HepG2 (cell line): ENCODE data around the gene BCAS3. TPM values are rescaled to one million over a fixed set of nuclear protein-coding genes. Genes with fewer than 3 reads are reported as not detected.
A peak's percentile ranks its signal among the peaks of the same experiment; 100 is the strongest.

ENCODE experiments used
- ASH2L ChIP-seq: fragments of 300-600, 200-600 bp; sonication (generic); IDR thresholded peaks from 2 replicates; pipeline ENCODE4 v1.7.0; 2017; ENCODE audit warnings: low read depth, mild to moderate bottlenecking, moderate library complexity, mixed read lengths, low read length; ENCODE audit not compliant: insufficient read length
- HHEX ChIP-seq: IDR thresholded peaks from 2 replicates; pipeline ENCODE4 v1.6.1; 2016; ENCODE audit warnings: control low read depth
- MED8 ChIP-seq: sonication (generic); formaldehyde crosslinking; IDR thresholded peaks from 2 replicates; pipeline ENCODE4 v1.8.1; 2023; ENCODE audit warnings: mild to moderate bottlenecking, missing genetic modification reagents; ENCODE audit not compliant: insufficient replicate concordance
- NONO ChIP-seq, 2 experiments: fragments of 450-650 bp in 1 of 2; sonication (generic) in 1 of 2; formaldehyde crosslinking in 1 of 2; IDR thresholded peaks in 1 of 2; conservative IDR thresholded peaks in 1 of 2; 2 replicates each; pipeline versions ENCODE4 v1.6.1 to v1.8.0; 2017 to 2022; ENCODE audit warnings: mild to moderate bottlenecking in 1 of 2, missing genetic modification reagents in 1 of 2, moderate library complexity in 1 of 2
- NR2C2 ChIP-seq: sonication (generic); formaldehyde crosslinking; IDR thresholded peaks from 2 replicates; pipeline ENCODE4 v1.4.0; 2020; ENCODE audit warnings: missing genetic modification reagents, mild to moderate bottlenecking, moderate library complexity, borderline replicate concordance
- PHF8 ChIP-seq: sonication (generic); formaldehyde crosslinking; IDR thresholded peaks from 2 replicates; pipeline ENCODE4 v1.5.0; 2020; ENCODE audit warnings: missing genetic modification reagents
- TAF15 ChIP-seq: fragments of 200-400 bp; formaldehyde crosslinking; IDR thresholded peaks from one replicate; pipeline ENCODE4 v1.6.1; 2018; ENCODE audit warnings: mild to moderate bottlenecking, low read depth, low read length; ENCODE audit not compliant: poor library complexity, severe bottlenecking
- ZMYM3 ChIP-seq: sonication (generic); formaldehyde crosslinking; IDR thresholded peaks from 2 replicates; pipeline ENCODE4 v1.5.1; 2020; ENCODE audit warnings: mild to moderate bottlenecking, missing genetic modification reagents
- ZNF577 ChIP-seq: sonication (generic); formaldehyde crosslinking; IDR thresholded peaks from 2 replicates; pipeline ENCODE4 v1.4.0; 2020; ENCODE audit warnings: mild to moderate bottlenecking, low read depth, missing genetic modification reagents, borderline replicate concordance
- ZNF788 ChIP-seq: sonication (generic); formaldehyde crosslinking; IDR thresholded peaks from 2 replicates; pipeline ENCODE4 v1.5.0; 2020; ENCODE audit warnings: mild to moderate bottlenecking, missing genetic modification reagents, borderline replicate concordance
- polyA plus RNA-seq, 8 experiments: library from polyadenylated mRNA; depleted of rRNA in 3 of 8; stranded (reverse) in 7 of 8; unstranded in 1 of 8; fragments of >200 nt; fragmentation: Illumina TruSeq in 4 of 8; extraction: Trizol in 4 of 8; gene quantifications; 2 replicates each; pipeline versions ENCODE4 v1.2.1 to v1.2.3, GENCODE V29; 2011 to 2016; ENCODE audit warnings: low read depth in 4 of 8, missing spikeins in 1 of 8, mixed read lengths in 1 of 8; ENCODE audit not compliant: insufficient read depth in 1 of 8
- total RNA-seq, 5 experiments: library from RNA; depleted of rRNA; stranded (reverse); fragments of >200 nt; fragmentation: Illumina TruSeq; extraction: Trizol; gene quantifications; 2 replicates each; pipeline ENCODE4 v1.2.3, GENCODE V29; 2016; ENCODE audit warnings: low read depth in 1 of 5
- TF ChIP-seq, protein P1 (sequence below): sonication (generic); formaldehyde crosslinking; IDR thresholded peaks from 2 replicates; pipeline ENCODE4 v1.5.1; 2020; ENCODE audit warnings: mild to moderate bottlenecking, missing genetic modification reagents, borderline replicate concordance
- TF ChIP-seq, protein P2 (sequence below): IDR thresholded peaks from 2 replicates; pipeline ENCODE4 v1.6.1; 2016; ENCODE audit warnings: low read depth
- TF ChIP-seq, protein P3 (sequence below): sonication (generic); formaldehyde crosslinking; IDR thresholded peaks from 2 replicates; pipeline ENCODE4 v1.4.0; 2020; ENCODE audit warnings: mild to moderate bottlenecking, missing genetic modification reagents
- TF ChIP-seq, protein P4 (sequence below): sonication (generic); formaldehyde crosslinking; IDR thresholded peaks from 2 replicates; pipeline ENCODE4 v1.4.0; 2020; ENCODE audit warnings: missing genetic modification reagents; ENCODE audit errors: not compliant biosample characterization

BCAS3 gene
- total and polyA plus RNA-seq, 2 of the 13 experiments (the other 11 are each of a cell fraction or from before 2014, with no cell fraction given) = 10.7 to 11.2 TPM

DNA sequence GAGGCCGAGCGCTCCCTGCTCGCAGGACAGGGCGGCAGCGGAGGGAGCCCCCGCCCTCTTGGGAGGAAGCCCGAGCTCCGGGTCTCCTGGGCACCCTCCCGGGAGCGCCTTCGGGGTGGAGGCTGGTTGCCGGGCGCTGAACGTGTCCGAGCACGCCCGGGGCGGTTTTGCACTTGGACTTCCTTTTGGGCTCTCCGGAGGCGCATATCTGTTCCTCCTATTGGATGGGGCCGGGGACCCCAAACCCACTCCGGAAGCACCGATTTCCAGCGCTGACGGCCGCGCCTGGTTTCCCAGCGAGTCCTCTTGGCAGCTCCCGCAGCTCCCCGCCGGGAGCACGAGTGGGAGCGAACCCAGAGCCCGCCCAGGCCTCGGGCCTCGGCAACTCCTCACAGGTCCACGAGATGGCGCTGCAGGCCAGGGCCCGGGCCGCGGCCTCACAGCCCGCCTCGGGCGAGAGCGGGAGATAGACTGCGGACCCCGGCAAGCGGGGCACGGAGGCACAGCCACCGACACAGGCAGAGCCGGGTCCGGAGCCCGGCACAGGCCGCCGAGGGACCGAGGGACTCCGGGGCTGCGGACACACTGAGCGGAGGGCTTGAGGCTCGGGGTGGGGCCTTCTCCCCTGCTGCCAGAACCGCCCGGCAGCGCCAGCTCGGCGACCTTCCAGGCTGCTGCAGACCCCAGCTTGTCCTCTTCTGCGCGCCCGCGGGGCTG is 734.6 kb downstream of the BCAS3 start (continued):
- TF ChIP-seq, protein P1, sequence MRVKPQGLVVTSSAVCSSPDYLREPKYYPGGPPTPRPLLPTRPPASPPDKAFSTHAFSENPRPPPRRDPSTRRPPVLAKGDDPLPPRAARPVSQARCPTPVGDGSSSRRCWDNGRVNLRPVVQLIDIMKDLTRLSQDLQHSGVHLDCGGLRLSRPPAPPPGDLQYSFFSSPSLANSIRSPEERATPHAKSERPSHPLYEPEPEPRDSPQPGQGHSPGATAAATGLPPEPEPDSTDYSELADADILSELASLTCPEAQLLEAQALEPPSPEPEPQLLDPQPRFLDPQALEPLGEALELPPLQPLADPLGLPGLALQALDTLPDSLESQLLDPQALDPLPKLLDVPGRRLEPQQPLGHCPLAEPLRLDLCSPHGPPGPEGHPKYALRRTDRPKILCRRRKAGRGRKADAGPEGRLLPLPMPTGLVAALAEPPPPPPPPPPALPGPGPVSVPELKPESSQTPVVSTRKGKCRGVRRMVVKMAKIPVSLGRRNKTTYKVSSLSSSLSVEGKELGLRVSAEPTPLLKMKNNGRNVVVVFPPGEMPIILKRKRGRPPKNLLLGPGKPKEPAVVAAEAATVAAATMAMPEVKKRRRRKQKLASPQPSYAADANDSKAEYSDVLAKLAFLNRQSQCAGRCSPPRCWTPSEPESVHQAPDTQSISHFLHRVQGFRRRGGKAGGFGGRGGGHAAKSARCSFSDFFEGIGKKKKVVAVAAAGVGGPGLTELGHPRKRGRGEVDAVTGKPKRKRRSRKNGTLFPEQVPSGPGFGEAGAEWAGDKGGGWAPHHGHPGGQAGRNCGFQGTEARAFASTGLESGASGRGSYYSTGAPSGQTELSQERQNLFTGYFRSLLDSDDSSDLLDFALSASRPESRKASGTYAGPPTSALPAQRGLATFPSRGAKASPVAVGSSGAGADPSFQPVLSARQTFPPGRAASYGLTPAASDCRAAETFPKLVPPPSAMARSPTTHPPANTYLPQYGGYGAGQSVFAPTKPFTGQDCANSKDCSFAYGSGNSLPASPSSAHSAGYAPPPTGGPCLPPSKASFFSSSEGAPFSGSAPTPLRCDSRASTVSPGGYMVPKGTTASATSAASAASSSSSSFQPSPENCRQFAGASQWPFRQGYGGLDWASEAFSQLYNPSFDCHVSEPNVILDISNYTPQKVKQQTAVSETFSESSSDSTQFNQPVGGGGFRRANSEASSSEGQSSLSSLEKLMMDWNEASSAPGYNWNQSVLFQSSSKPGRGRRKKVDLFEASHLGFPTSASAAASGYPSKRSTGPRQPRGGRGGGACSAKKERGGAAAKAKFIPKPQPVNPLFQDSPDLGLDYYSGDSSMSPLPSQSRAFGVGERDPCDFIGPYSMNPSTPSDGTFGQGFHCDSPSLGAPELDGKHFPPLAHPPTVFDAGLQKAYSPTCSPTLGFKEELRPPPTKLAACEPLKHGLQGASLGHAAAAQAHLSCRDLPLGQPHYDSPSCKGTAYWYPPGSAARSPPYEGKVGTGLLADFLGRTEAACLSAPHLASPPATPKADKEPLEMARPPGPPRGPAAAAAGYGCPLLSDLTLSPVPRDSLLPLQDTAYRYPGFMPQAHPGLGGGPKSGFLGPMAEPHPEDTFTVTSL (CRISPR knock-in tag) = no peak
- no peak for TF ChIP-seq NR2C2 (CRISPR knock-in tag)
- TF ChIP-seq ASH2L = no peak
- peak; percentile 95; the same call in 1 of the 2 replicates for TF ChIP-seq ZNF788 (CRISPR knock-in tag)
- TF ChIP-seq TAF15 = no peak
- TF ChIP-seq ZMYM3 (CRISPR knock-in tag) = peak; percentile 47; the same call in 1 of the 2 replicates
- no peak for TF ChIP-seq MED8 (CRISPR knock-in tag)
- 0 out of 2 replicates have a peak, but pooled peaks have one; percentile 43 for TF ChIP-seq ZNF577
- TF ChIP-seq, protein P2, sequence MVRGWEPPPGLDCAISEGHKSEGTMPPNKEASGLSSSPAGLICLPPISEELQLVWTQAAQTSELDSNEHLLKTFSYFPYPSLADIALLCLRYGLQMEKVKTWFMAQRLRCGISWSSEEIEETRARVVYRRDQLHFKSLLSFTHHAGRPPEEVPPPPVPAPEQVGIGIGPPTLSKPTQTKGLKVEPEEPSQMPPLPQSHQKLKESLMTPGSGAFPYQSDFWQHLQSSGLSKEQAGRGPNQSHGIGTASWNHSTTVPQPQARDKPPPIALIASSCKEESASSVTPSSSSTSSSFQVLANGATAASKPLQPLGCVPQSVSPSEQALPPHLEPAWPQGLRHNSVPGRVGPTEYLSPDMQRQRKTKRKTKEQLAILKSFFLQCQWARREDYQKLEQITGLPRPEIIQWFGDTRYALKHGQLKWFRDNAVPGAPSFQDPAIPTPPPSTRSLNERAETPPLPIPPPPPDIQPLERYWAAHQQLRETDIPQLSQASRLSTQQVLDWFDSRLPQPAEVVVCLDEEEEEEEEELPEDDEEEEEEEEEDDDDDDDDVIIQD (CRISPR knock-in tag) = peak; percentile 48; the same call in 1 of the 2 replicates
- TF ChIP-seq HHEX (CRISPR knock-in tag) = no peak
- TF ChIP-seq, protein P3, sequence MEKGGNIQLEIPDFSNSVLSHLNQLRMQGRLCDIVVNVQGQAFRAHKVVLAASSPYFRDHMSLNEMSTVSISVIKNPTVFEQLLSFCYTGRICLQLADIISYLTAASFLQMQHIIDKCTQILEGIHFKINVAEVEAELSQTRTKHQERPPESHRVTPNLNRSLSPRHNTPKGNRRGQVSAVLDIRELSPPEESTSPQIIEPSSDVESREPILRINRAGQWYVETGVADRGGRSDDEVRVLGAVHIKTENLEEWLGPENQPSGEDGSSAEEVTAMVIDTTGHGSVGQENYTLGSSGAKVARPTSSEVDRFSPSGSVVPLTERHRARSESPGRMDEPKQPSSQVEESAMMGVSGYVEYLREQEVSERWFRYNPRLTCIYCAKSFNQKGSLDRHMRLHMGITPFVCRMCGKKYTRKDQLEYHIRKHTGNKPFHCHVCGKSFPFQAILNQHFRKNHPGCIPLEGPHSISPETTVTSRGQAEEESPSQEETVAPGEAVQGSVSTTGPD = no peak
- TF ChIP-seq PHF8 (CRISPR knock-in tag) = peak; percentile 89
- TF ChIP-seq, protein P4, sequence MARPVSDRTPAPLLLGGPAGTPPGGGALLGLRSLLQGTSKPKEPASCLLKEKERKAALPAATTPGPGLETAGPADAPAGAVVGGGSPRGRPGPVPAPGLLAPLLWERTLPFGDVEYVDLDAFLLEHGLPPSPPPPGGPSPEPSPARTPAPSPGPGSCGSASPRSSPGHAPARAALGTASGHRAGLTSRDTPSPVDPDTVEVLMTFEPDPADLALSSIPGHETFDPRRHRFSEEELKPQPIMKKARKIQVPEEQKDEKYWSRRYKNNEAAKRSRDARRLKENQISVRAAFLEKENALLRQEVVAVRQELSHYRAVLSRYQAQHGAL (CRISPR knock-in tag) = no peak
- no peak for TF ChIP-seq NONO (IDR thresholded peaks at IDR 0.05)
- peak; percentile 98 for TF ChIP-seq NONO (CRISPR knock-in tag; conservative IDR thresholded peaks at IDR 0.05)
